ENCODE measurements around the gene RELA. TPM values are rescaled to one million over a fixed set of nuclear protein-coding genes. Genes with fewer than 3 reads are reported as not detected.

RELA gene
- total and polyA plus RNA-seq, 2 of the 4 experiments (the other 2 are of a cell fraction), result 8.6 to 53.0 TPM

DNA sequence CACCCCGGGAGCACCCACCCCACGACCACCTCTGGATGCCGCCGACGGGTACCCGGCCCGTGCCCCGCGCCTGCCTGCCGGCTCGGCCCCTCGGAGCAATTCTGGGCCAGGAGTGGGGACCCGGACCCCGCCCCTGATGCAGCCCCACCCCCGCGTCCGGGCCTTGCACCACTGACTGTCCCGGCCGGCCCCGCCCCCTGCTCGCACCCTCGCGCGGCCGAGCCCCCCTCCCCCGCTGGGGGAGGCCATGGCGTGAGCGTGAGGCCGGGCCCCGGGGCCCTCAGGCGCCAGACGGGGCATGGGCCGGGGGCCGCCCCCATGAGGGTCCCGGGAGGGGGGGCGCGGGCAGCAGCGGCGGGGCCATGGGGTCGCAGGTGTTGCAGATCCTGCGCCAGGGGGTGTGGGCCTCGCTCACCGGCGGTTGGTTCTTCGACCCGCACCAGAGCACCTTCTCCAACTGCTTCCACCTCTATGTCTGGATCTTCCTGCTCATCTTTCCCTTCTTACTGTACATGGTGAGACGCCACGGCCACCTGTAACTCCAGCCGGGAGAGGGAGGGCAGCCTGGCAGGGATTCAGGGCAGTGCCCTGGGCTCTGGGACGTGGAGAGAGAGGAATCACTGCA is 46.7 kb downstream of the RELA start:
- ATAC-seq (ENCODE audit: low read depth) (peak; percentile 16), DNase-seq (no peak)
- Histone ChIP-seq H2BK15ac (ENCODE audit: low read depth, low read length) (no peak overlapping the region), H3K27ac (ENCODE audit: insufficient read depth, low read length) (peak overlapping the region; percentile 69), H3K56ac (ENCODE audit: extremely low read depth, insufficient read depth, low read length) (peak overlapping the region; percentile 73), H3K9me1 (ENCODE audit: insufficient read depth, low read length) (0 out of 2 replicates have a peak, but pooled peaks cover 9% of the 10 kb centered on the region), H3K4ac (ENCODE audit: low read depth, low read length) (peak overlapping the region; percentile 64), H4K91ac (ENCODE audit: insufficient read depth, low read depth, low read length) (peak overlapping the region; percentile 34; the same call in 1 of the 2 replicates), H2BK120ac (ENCODE audit: low read depth, low read length) (no peak overlapping the region), H2AK9ac (replicated peaks; ENCODE audit: low read depth, low read length, poor library complexity) (peak overlapping the region; percentile 99), H3K4me3 (ENCODE audit: insufficient read depth, low read depth, low read length) (peak overlapping the region; percentile 56), H3K36me3 (ENCODE audit: control insufficient read depth, insufficient read depth, low read length) (peaks cover 30% of the 10 kb centered on the region; the same call in 1 of the 2 replicates), H3K18ac (ENCODE audit: low read depth, low read length) (no peak overlapping the region), H3K27me3 (ENCODE audit: control insufficient read depth, insufficient read depth, low read length) (no peaks in the 10 kb centered on the region), H4K20me1 (ENCODE audit: insufficient read depth, low read length) (peaks cover 26% of the 10 kb centered on the region), H2AK5ac (ENCODE audit: low read depth, low read length) (peak overlapping the region; percentile 49; the same call in 1 of the 2 replicates), H2AFZ (replicated peaks; ENCODE audit: low read length, poor library complexity) (peak overlapping the region; percentile 91), H3K4me2 (ENCODE audit: low read depth, low read length) (peak overlapping the region; percentile 93), H4K8ac (ENCODE audit: low read depth in 2 of 2, low read length in 2 of 2) (peak overlapping the region in 1 of 2 experiments; percentile 75; a peak in 1 of 4 replicates), H3K4me1 (ENCODE audit: control insufficient read depth, insufficient read depth, low read length) (peaks cover 19% of the 10 kb centered on the region), H3K79me1 (ENCODE audit: low read depth in 1 of 2, low read length in 2 of 2) (peaks cover 7 to 65% of the 10 kb centered on the region in 2 experiments), H3K9me3 (ENCODE audit: control insufficient read depth, insufficient read depth, low read length) (no peaks in the 10 kb centered on the region), H2BK20ac (ENCODE audit: low read depth, low read length) (no peak overlapping the region), H3K9ac (ENCODE audit: low read depth, low read length) (peak overlapping the region; percentile 85), H3K23ac (ENCODE audit: low read depth, low read length) (peak overlapping the region; percentile 41; the same call in 1 of the 2 replicates), H3K14ac (replicated peaks; ENCODE audit: low read depth, low read length) (peak overlapping the region; percentile 68), H4K5ac (ENCODE audit: low read depth, low read length) (no peak overlapping the region), H2BK5ac (ENCODE audit: low read depth, low read length, poor library complexity, severe bottlenecking) (peak overlapping the region; percentile 61)
- ChIA-PET CTCF (no interaction called here), POLR2A (ENCODE audit: unreplicated experiment) (interaction anchor here (1.0 kb wide), 2 partner anchors 108 to 116 kb away, joined by 3 to 4 read pairs; no protein-coding TSS in a partner anchor)
- BruUV-seq (replicated peaks), result no TSS peak
- WGBS, 2 experiments (ENCODE audit: extremely low coverage in 2 of 2, insufficient read length in 1 of 2), result 1% methylated on average over 12 of the region's 50 CpGs; no CpG with 5 or more reads in 1 of the 2 experiments
- in situ Hi-C loops (cut with MboI; ENCODE audit: low sequenced_read_pairs), result no loop called here
- TF ChIP-seq NFE2L2 (IDR thresholded peaks at IDR 0.05; ENCODE audit: low read depth, low read length), result no peak
- TF ChIP-seq MXI1 (IDR thresholded peaks at IDR 0.05; ENCODE audit: borderline replicate concordance, low read depth, low read length), result no peak
- no peak for TF ChIP-seq BHLHE40 (IDR thresholded peaks at IDR 0.05; ENCODE audit: low read depth, low read length)
- no peak for TF ChIP-seq SMC3 (IDR thresholded peaks at IDR 0.05; ENCODE audit: low read depth, low read length)
- TF ChIP-seq FOS (IDR thresholded peaks at IDR 0.05; ENCODE audit: low read depth, low read length), result no peak
- TF ChIP-seq, protein P1, sequence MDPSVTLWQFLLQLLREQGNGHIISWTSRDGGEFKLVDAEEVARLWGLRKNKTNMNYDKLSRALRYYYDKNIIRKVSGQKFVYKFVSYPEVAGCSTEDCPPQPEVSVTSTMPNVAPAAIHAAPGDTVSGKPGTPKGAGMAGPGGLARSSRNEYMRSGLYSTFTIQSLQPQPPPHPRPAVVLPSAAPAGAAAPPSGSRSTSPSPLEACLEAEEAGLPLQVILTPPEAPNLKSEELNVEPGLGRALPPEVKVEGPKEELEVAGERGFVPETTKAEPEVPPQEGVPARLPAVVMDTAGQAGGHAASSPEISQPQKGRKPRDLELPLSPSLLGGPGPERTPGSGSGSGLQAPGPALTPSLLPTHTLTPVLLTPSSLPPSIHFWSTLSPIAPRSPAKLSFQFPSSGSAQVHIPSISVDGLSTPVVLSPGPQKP (IDR thresholded peaks at IDR 0.05; ENCODE audit: borderline replicate concordance, low read depth, low read length), result no peak
- TF ChIP-seq MAZ (IDR thresholded peaks at IDR 0.05; ENCODE audit: borderline replicate concordance, low read depth, low read length), result peak; percentile 27; the same call in 1 of the 2 replicates
- no peak; the same call in 1 of the 2 replicates for TF ChIP-seq POLR2A (IDR thresholded peaks at IDR 0.05; ENCODE audit: low read depth, low read length)
- intact Hi-C loops (cut with micrococcal nuclease), result no loop called here
- dilution Hi-C loops (cut with HindIII; ENCODE audit: low sequenced_read_pairs, unreplicated experiment), result no loop called here
